Right lobe of liver (tissue), 6 donors: ENCODE data around the gene SLC22A23. TPM values are rescaled to one million over a fixed set of nuclear protein-coding genes. Genes with fewer than 3 reads are reported as not detected.
A peak's percentile ranks its signal among the peaks of the same experiment; 100 is the strongest.

Experiments
- ATAC-seq, 4 donors: fragments of 200-7000 bp; cut with Tn5 transposase; one replicate each; pipeline ENCODE4 v1.9.1; 2020; ENCODE audit warnings: mild to moderate bottlenecking in 4 of 4, moderate library complexity in 4 of 4
- DNase-seq, 3 donors: peaks; one replicate each; pipeline ENCODE4 v3.0.0-alpha.2; 2020
- H3K27ac ChIP-seq, 3 donors: fragments of 200-600 bp; one replicate each; pipeline ENCODE4 v1.8.0; 2022
- H3K27me3 ChIP-seq, 2 donors: fragments of 200-600 bp; one replicate each; pipeline ENCODE4 v1.8.0; 2022
- H3K36me3 ChIP-seq, 4 donors: fragments of 200-600 bp; sonication (generic) in 1 of 4; one replicate each; pipeline versions ENCODE4 v1.5.1 to v1.8.0; 2017 to 2022; ENCODE audit warnings: control low read depth in 1 of 4
- H3K4me1 ChIP-seq, 4 donors: fragments of 200-600 bp; sonication (generic) in 1 of 4; one replicate each; pipeline versions ENCODE4 v1.5.1 to v1.8.0; 2017 to 2022; ENCODE audit warnings: control low read depth in 1 of 4
- H3K4me3 ChIP-seq, 3 donors: fragments of 200-600 bp; one replicate each; pipeline ENCODE4 v1.8.0; 2022
- H3K9me3 ChIP-seq, 4 donors: fragments of 200-600 bp; sonication (generic) in 1 of 4; one replicate each; pipeline versions ENCODE4 v1.5.1 to v1.8.0; 2017 to 2022; ENCODE audit warnings: control low read depth in 1 of 4
- CTCF ChIP-seq, 4 donors: fragments of 200-600 bp in 3 of 4; fragments of 450-650 bp in 1 of 4; IDR thresholded peaks; one replicate each; pipeline versions ENCODE4 v1.5.1 to v1.8.0; 2016 to 2022; ENCODE audit warnings: antibody characterized with exemption in 4 of 4, mild to moderate bottlenecking in 2 of 4
- POLR2A ChIP-seq: fragments of 450-650 bp; IDR thresholded peaks from one replicate; pipeline ENCODE4 v1.6.1; 2017; ENCODE audit warnings: antibody characterized with exemption, mild to moderate bottlenecking
- WGBS: methylation state at CpG from one replicate; pipeline ENCODE4 v1.1.6; 2018; ENCODE audit warnings: low coverage, low lambda C conversion rate; ENCODE audit not compliant: insufficient coverage; ENCODE audit errors: missing lambda C conversion rate; 5-methylcytosine and 5-hydroxymethylcytosine counted together
- intact Hi-C, 2 donors: fragments of 100-400 bp; cut with DNase I; formaldehyde crosslinking; loops; one replicate each; pipeline versions ENCODE4 v1.11.2 to v1.14.1; 2022
- total RNA-seq, 6 experiments: library from RNA; depleted of rRNA in 2 of 6; stranded (reverse); fragments of >200 nt in 2 of 6; fragmentation: NEBNext Ultra II Directional in 3 of 6; extraction: Animal tissue kit (Norgen Biotek cat#: 25700) in 3 of 6; gene quantifications; one replicate each; pipeline versions ENCODE4 v1.1.0 to v1.2.4, GENCODE V29; 2016 to 2023
- donor health status: DM: no; HTN: yes; CAD: no.
- donor health status: DM: no; HTN: no; CAD: no.
- donor health status: DM: no; HTN: no; CAD: no.
- donor health status: DM: no; HTN: yes; CAD: no.
- donor health status: DM: no; HTN: yes; CAD: no.

SLC22A23 gene
- total RNA-seq, 6 experiments from 2014 or later: 11.7 to 27.6 (median 16.3) TPM

GRCh38 chr6:3358413-3359100 lies 98.3 kb downstream of the SLC22A23 start:
- TF ChIP-seq POLR2A: no peak
- no peak for TF ChIP-seq CTCF (IDR thresholded peaks at IDR 0.05)
- Histone ChIP-seq H3K9me3 (no peaks in the 10 kb centered on the region), H3K27ac (peak overlapping the region in 1 of 3 donors; percentile 93), H3K27me3 (no peaks in the 10 kb centered on the region), H3K4me3 (no peak overlapping the region), H3K4me1 (peaks cover 3 to 53% (median 23%) of the 10 kb centered on the region in 4 donors), H3K36me3 (no peaks in the 10 kb centered on the region)
- 91% methylated on average over 13 of the region's 14 CpGs for WGBS
- no peak for DNase-seq
- no peak for ATAC-seq
- intact Hi-C loops: no loop called here

- H3K9me3 ChIP-seq: no peaks in the 10 kb centered on the region
- H3K4me1 ChIP-seq: peaks cover 3 to 55% (median 19%) of the 10 kb centered on the region in 4 donors
- intact Hi-C loops: no loop called here
- no peaks in the 10 kb centered on the region for H3K36me3 ChIP-seq
- H3K27ac ChIP-seq: peak overlapping the region; percentile 75 to 93 (median 88)
- TF ChIP-seq CTCF (IDR thresholded peaks at IDR 0.05) (no peak), POLR2A (no peak)
- ATAC-seq (no peak), DNase-seq (no peak)
- no peak overlapping the region for H3K4me3 ChIP-seq
- WGBS: 73% methylated on average over 4 of the region's 6 CpGs
- no peaks in the 10 kb centered on the region for H3K27me3 ChIP-seq
Observed at GRCh38 chr6:3357678-3358077, 99.2 kb downstream of the SLC22A23 start.

GRCh38 chr6:3356824-3357420 lies 99.9 kb downstream of the SLC22A23 start:
- Histone ChIP-seq H3K36me3 (no peaks in the 10 kb centered on the region), H3K27ac (peak overlapping the region; percentile 75 to 93 (median 88)), H3K4me3 (peak overlapping the region in 2 of 3 donors; percentile 43 to 50), H3K27me3 (no peaks in the 10 kb centered on the region), H3K4me1 (peaks cover 3 to 59% (median 19%) of the 10 kb centered on the region in 4 donors), H3K9me3 (no peaks in the 10 kb centered on the region)
- intact Hi-C loops: no loop called here
- ATAC-seq (peak; percentile 56 to 69 (median 64)), DNase-seq (no peak)
- TF ChIP-seq POLR2A (no peak), CTCF (IDR thresholded peaks at IDR 0.05) (no peak)
- 34% methylated on average over 4 of the region's 4 CpGs for WGBS

GRCh38 chr6:3356056-3356823 lies 100.6 kb downstream of the SLC22A23 start:
- DNase-seq (peak; percentile 59 to 80 (median 78)), ATAC-seq (peak; percentile 64 to 72 (median 65))
- intact Hi-C loops: no loop called here
- Histone ChIP-seq H3K27me3 (no peaks in the 10 kb centered on the region), H3K27ac (peak overlapping the region; percentile 75 to 93 (median 88)), H3K4me1 (peaks cover 3 to 58% (median 17%) of the 10 kb centered on the region in 4 donors), H3K36me3 (no peaks in the 10 kb centered on the region), H3K4me3 (peak overlapping the region; percentile 12 to 50 (median 43)), H3K9me3 (no peaks in the 10 kb centered on the region)
- WGBS: 8% methylated on average over 9 of the region's 24 CpGs
- TF ChIP-seq CTCF (IDR thresholded peaks at IDR 0.05) (no peak), POLR2A (peak; percentile 26)
